Right cardiac atrium (tissue), 5 donors: ENCODE results near the gene EDNRA. TPM values are rescaled to one million over a fixed set of nuclear protein-coding genes. Genes with fewer than 3 reads are reported as not detected.

Source experiments
- ATAC-seq, 2 donors: fragments of 200-7000 bp; cut with Tn5 transposase; one replicate each; pipeline versions ENCODE4 v1.8.0 to v1.9.1; 2020; ENCODE audit warnings: moderate library complexity in 2 of 2, mild to moderate bottlenecking in 1 of 2
- DNase-seq, 3 donors: peaks; one replicate each; pipeline ENCODE4 v3.0.0-alpha.2; 2020
- H3K27ac ChIP-seq: one replicate; pipeline ENCODE4 v1.5.1; 2013; ENCODE audit warnings: mild to moderate bottlenecking, low read length, control low read depth, moderate library complexity
- H3K27me3 ChIP-seq: one replicate; pipeline ENCODE4 v1.6.1; 2013; ENCODE audit not compliant: control insufficient read depth, insufficient read depth
- H3K4me1 ChIP-seq: one replicate; pipeline ENCODE4 v1.6.1; 2013; ENCODE audit warnings: low read length; ENCODE audit not compliant: control insufficient read depth, insufficient read depth
- H3K4me3 ChIP-seq: one replicate; pipeline ENCODE4 v1.5.1; 2013; ENCODE audit warnings: low read length, control low read depth
- H3K9me3 ChIP-seq: one replicate; pipeline ENCODE4 v1.6.1; 2013; ENCODE audit warnings: low read length; ENCODE audit not compliant: control insufficient read depth
- WGBS: extraction: QIAGEN DNeasy Blood & Tissue Kit; methylation state at CpG from one replicate; pipeline ENCODE4 v1.1.7; 2013; 5-methylcytosine and 5-hydroxymethylcytosine counted together
- intact Hi-C, 4 donors: fragments of 100-400 bp; cut with DNase I; formaldehyde crosslinking; loops; one replicate each; pipeline versions ENCODE4 v1.11.0 to v1.14.0; 2022 to 2023
- polyA plus RNA-seq: library from polyadenylated mRNA; stranded (reverse); fragments of 200-250 nt; gene quantifications from one replicate; pipeline ENCODE4 v1.2.3, GENCODE V29; 2013
- total RNA-seq, 4 donors: library from RNA; stranded (reverse); fragmentation: NEBNext Ultra II Directional; extraction: Animal tissue kit (Norgen Biotek cat#: 25700); gene quantifications; one replicate each; pipeline ENCODE4 v1.2.1, GENCODE V29; 2021
- donor health status: healthy with polysubstance abuse.
- donor health status: DM: no; HTN: yes; CAD: no.
- donor health status: DM: no; HTN: no; CAD: no.
- donor health status: DM: no; HTN: yes; CAD: no; lungs with severe emphysema.
- donor health status: DM: yes; HTN: yes; CAD: no.

EDNRA gene
- total and polyA plus RNA-seq, 5 donors, result 21.9 to 99.8 (median 64.2) TPM

GRCh38 chr4:147479786-147480185 lies 1.1 kb upstream of the EDNRA start:
- Histone ChIP-seq H3K27me3 (no peaks in the 10 kb centered on the region), H3K4me1 (no peaks in the 10 kb centered on the region), H3K27ac (peak overlapping the region; percentile 76), H3K9me3 (no peaks in the 10 kb centered on the region), H3K4me3 (no peak overlapping the region)
- 29% methylated on average over 5 of the region's 5 CpGs for WGBS
- intact Hi-C loops, result loop anchor here in 2 of 4 donors (5.0 to 10.0 kb wide), 3 partner anchors 48 to 315 kb away; no protein-coding TSS in a partner anchor
- DNase-seq (peak; percentile 48 to 76 (median 64)), ATAC-seq (peak; percentile 14 to 61)

- intact Hi-C loops, result loop anchor here in 2 of 4 donors (5.0 to 10.0 kb wide), 3 partner anchors 47 to 316 kb away; no protein-coding TSS in a partner anchor
- 39% methylated on average over 11 of the region's 11 CpGs for WGBS
- H3K27me3 ChIP-seq, result no peaks in the 10 kb centered on the region
- peak overlapping the region; percentile 76 for H3K27ac ChIP-seq
- DNase-seq, result peak in 1 of 3 donors; percentile 52
- peak overlapping the region; percentile 53 for H3K4me3 ChIP-seq
- no peaks in the 10 kb centered on the region for H3K4me1 ChIP-seq
- no peaks in the 10 kb centered on the region for H3K9me3 ChIP-seq
- ATAC-seq, result peak; percentile 23 to 26
Measured at GRCh38 chr4:147480502-147480890, 401 bp upstream of the EDNRA start.

- ATAC-seq (peak; percentile 27 to 54), DNase-seq (peak in 1 of 3 donors; percentile 42)
- 3% methylated on average over 13 of the region's 13 CpGs for WGBS
- H3K27me3 ChIP-seq, result no peaks in the 10 kb centered on the region
- peak overlapping the region; percentile 53 for H3K4me3 ChIP-seq
- H3K9me3 ChIP-seq, result no peaks in the 10 kb centered on the region
- peaks cover 2% of the 10 kb centered on the region for H3K4me1 ChIP-seq
- peak overlapping the region; percentile 76 for H3K27ac ChIP-seq
- intact Hi-C loops, result loop anchor here in 2 of 4 donors (5.0 to 10.0 kb wide), 3 partner anchors 46 to 317 kb away; no protein-coding TSS in a partner anchor
Measured at GRCh38 chr4:147481577-147482109, 746 bp downstream of the EDNRA start.

DNA sequence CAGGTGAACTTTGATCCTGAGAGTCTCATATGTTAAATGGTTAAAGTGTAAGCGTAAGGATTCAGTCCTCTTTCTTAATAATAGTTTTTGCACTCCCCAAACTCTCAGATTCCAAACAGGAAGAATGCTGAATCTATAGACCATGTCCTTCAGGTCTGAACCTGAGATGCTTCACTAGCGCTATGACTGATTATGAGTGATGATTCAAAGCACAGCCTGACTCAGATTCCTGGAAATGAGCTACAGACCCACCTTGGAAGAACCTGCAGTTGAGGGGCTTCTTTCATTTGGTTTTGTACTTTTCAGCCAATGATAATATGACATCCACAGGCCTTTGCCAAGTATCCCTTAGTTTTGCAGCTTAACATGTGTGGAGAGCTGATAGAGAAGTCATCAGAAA lies 1.4 kb downstream of the EDNRA start:
- H3K27ac ChIP-seq, result peak overlapping the region; percentile 54
- peak overlapping the region; percentile 53 for H3K4me3 ChIP-seq
- no peaks in the 10 kb centered on the region for H3K27me3 ChIP-seq
- H3K4me1 ChIP-seq, result peaks cover 2% of the 10 kb centered on the region
- no peaks in the 10 kb centered on the region for H3K9me3 ChIP-seq
- DNase-seq (no peak), ATAC-seq (no peak)
- intact Hi-C loops, result loop anchor here in 2 of 4 donors (5.0 to 10.0 kb wide), 3 partner anchors 45 to 317 kb away; no protein-coding TSS in a partner anchor
- WGBS, result 41% methylated on average over 2 of the region's 2 CpGs

GRCh38 chr4:147485167-147485566 lies 4.3 kb downstream of the EDNRA start:
- H3K27ac ChIP-seq, result no peak overlapping the region
- H3K4me3 ChIP-seq, result no peak overlapping the region
- no peak for DNase-seq
- H3K9me3 ChIP-seq, result no peaks in the 10 kb centered on the region
- ATAC-seq, result no peak
- intact Hi-C loops, result loop anchor here in 1 of 4 donors (10.0 kb wide), 2 partner anchors 150 to 320 kb away; no protein-coding TSS in a partner anchor
- H3K27me3 ChIP-seq, result no peaks in the 10 kb centered on the region
- peaks cover 2% of the 10 kb centered on the region for H3K4me1 ChIP-seq
- 81% methylated on average over 2 of the region's 2 CpGs for WGBS

- no peak for ATAC-seq
- H3K9me3 ChIP-seq, result no peaks in the 10 kb centered on the region
- DNase-seq, result no peak
- H3K4me3 ChIP-seq, result no peak overlapping the region
- peaks cover 2% of the 10 kb centered on the region for H3K4me1 ChIP-seq
- intact Hi-C loops, result loop anchor here in 1 of 4 donors (10.0 kb wide), 2 partner anchors 153 to 323 kb away; no protein-coding TSS in a partner anchor
- no peaks in the 10 kb centered on the region for H3K27me3 ChIP-seq
- H3K27ac ChIP-seq, result no peak overlapping the region
Measured at GRCh38 chr4:147487616-147488015, 6.7 kb downstream of the EDNRA start.

DNA sequence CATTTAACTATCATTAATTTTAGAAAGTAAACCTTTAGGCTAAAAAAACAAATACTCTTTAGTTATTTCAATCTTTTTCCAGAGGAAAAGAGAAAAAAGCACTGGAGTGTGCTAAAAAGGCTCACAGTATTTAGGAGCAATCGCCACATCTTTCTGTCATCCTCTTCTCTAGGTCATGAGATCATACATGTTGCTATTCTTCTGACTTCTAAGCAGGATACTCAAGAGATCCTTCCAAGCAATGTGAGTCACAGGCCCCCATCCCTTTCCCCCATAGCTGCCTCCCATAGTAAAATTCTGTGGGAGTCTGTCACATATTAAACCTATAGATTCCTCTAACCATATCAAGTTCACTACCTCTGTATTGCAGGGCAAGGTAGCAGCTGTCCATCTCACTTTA lies 7.7 kb downstream of the EDNRA start:
- ATAC-seq, result no peak
- Histone ChIP-seq H3K9me3 (no peaks in the 10 kb centered on the region), H3K4me1 (peaks cover 2% of the 10 kb centered on the region), H3K27me3 (no peaks in the 10 kb centered on the region), H3K27ac (no peak overlapping the region), H3K4me3 (no peak overlapping the region)
- WGBS, result 75% methylated on average over 1 of the region's 1 CpG
- intact Hi-C loops, result loop anchor here in 1 of 4 donors (10.0 kb wide), 2 partner anchors 154 to 324 kb away; no protein-coding TSS in a partner anchor
- DNase-seq, result no peak

GRCh38 chr4:147491086-147491485 lies 10.2 kb downstream of the EDNRA start:
- Histone ChIP-seq H3K9me3 (no peaks in the 10 kb centered on the region), H3K4me1 (no peaks in the 10 kb centered on the region), H3K27ac (no peak overlapping the region), H3K4me3 (no peak overlapping the region), H3K27me3 (no peaks in the 10 kb centered on the region)
- WGBS, result 36% methylated on average over 2 of the region's 2 CpGs
- intact Hi-C loops, result no loop called here
- DNase-seq (no peak), ATAC-seq (peak in 1 of 2 donors; percentile 42)

DNA sequence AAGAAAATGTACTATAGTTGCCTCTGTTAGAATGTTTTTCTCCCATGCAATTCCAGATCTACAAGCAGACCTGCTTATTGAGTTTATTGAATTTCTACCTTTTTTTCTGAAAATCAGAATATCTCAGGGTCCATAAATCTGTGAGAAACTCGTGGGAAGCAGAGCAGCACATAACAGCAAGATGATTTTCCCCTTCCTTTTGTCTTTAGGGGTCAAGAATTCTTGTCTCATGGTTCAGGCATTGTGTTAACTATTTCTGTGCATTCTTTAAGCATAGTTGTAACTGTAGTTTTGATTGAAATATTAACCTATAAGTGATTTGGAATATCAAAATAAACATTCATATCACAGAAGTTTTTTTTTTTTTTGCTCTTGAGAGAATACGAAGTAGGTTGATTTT lies 11.4 kb downstream of the EDNRA start:
- no peak for DNase-seq
- WGBS, result 31% methylated on average over 2 of the region's 2 CpGs
- intact Hi-C loops, result no loop called here
- Histone ChIP-seq H3K9me3 (no peaks in the 10 kb centered on the region), H3K4me1 (no peaks in the 10 kb centered on the region), H3K4me3 (no peak overlapping the region), H3K27ac (peak overlapping the region; percentile 74), H3K27me3 (no peaks in the 10 kb centered on the region)
- no peak for ATAC-seq

- H3K27ac ChIP-seq, result peak overlapping the region; percentile 28
- DNase-seq (peak in 2 of 3 donors; percentile 27 to 58), ATAC-seq (peak; percentile 84)
- intact Hi-C loops, result no loop called here
- H3K4me3 ChIP-seq, result no peak overlapping the region
- H3K4me1 ChIP-seq, result no peaks in the 10 kb centered on the region
- H3K9me3 ChIP-seq, result no peaks in the 10 kb centered on the region
- no peaks in the 10 kb centered on the region for H3K27me3 ChIP-seq
- WGBS, result 13% methylated on average over 6 of the region's 6 CpGs
Measured at GRCh38 chr4:147492761-147493160, 11.9 kb downstream of the EDNRA start.

DNA sequence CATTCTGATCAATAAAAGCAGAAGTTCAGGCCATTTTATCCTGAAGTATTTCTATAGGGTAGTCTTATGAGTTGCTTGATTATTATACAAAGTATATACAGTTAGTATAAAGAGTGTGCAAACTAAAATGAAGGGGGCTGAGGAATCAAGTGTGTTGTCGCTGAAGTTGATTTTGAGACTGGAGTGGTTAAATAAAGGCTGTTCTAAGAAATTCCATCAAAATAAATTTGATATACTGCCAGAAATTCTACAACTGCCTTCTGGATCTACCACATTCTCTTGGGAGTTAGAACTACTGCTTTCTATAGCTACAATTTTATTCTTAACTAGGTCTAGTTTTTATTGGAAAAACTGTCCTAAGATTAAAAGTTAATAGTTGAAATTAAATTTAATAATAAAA lies 12.4 kb downstream of the EDNRA start:
- intact Hi-C loops, result no loop called here
- ATAC-seq, result no peak
- H3K4me3 ChIP-seq, result no peak overlapping the region
- H3K27ac ChIP-seq, result no peak overlapping the region
- WGBS, result 72% methylated on average over 1 of the region's 1 CpG
- DNase-seq, result no peak
- no peaks in the 10 kb centered on the region for H3K9me3 ChIP-seq
- H3K4me1 ChIP-seq, result no peaks in the 10 kb centered on the region
- no peaks in the 10 kb centered on the region for H3K27me3 ChIP-seq
